Jurkat, Clone E6-1 (cell line): Measurements from ENCODE around the gene RNFT2.
"Not testable (repeated sequence)": the region's sequence is repeated elsewhere in the genome, so short reads cannot be mapped to it uniquely, and the experiment has no call there.

Experiments
- DNase-seq: peaks from one replicate; pipeline ENCODE4 v3.0.0-alpha.2; 2011; ENCODE audit warnings: low read depth, low spot score
- H3K4me3 ChIP-seq: 2 replicates; pipeline ENCODE4 v1.5.1; 2011; ENCODE audit warnings: mild to moderate bottlenecking, low read length, control low read depth, moderate library complexity

The RNFT2 gene

DNA sequence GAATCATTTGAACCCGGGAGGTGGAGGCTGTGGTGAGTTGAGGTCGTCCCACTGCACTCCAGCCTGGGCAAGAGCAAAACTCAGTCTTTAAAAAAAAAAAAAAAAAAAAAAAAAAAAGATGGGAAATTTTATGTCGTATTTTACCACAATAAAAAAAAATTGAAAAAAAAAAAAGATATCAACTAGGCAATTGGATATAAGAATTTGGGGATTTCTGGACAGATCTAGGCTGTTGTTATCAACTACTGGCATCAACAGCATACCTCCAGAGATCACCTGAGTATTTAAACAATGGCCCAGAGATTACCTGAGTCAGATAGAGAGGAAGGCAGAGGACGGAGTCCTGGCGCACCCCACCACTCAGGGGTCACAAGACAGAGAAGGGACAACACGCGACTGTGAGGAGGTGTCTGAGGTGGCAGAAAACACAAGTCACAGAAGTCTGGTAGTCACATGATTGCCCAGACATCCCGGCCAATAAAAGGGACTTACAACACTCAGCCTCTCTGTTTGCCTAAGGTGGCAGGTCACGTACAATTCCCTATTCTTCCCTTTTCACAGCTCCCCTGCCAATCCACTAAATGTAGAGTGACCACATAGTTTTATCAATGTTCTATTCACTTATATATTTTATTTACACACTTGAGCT is 2.0 kb upstream of the RNFT2 start:
- DNase-seq, result no peak
- H3K4me3 ChIP-seq, result no peak overlapping the region

DNA sequence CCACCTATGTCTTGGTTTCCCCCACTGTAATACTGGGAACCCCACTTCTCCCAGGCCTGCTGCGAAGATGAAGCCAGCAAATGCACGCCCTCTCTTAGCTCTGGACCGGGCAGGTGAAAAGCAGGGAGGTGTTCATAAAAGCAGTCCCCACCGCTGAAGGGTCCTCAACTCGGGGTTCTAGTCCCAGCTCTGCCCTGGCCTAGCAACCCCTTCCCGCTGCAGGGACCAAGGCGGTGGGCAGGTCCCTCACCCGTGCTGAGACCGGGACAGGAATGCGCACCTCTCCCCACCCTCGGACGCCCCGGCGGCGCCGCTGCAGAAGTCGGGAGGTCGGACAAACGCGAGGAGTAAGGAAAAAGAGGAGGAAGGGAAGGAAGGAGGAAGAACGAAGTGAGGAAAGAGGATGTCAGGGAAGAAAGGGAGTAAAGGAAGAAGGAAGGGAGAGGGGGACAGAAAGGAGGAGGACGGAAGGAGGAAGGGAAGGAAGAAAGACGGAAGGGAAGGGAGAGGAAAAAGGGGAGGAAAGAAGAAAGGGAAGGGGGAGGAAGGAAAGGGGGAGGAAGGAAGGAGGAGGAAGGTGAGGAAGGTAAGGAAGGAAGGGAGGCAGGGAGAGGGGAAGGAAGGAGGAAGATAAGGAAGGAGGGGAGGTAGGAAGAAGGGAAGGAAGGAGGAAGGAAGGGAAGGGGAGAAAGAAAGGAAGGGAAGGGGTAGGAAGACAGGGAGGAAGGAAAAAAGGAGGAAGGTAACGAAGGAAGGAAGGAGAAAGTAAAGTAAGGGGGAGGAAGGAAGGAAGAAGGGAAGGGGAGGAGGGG is 947 bp upstream of the RNFT2 start:
- no peak for DNase-seq
- peak overlapping the region; percentile 73 for H3K4me3 ChIP-seq

DNA sequence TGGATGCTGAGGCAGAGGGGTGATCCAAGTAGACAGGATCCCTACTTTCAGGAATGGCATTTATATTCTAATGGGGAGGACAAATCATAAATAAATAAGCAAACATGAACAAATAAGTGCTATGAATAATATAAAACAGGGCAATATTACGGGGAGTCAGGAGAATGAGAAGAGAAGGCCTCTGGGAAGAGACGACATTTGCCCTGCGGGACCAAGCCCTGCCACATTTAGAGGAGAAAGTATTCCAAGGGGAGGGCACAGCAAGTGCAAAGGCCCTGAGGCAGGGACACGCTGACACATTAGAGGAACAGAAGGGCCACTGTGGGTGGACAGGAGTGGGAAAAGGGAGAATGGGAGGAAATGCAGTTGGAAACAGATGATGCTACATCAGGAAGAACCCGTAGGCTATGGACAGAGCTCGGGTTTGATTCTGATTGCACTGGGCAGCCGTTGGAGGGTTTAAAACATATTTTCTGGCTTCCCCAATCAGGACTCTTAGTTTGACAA is 1.3 kb downstream of the RNFT2 start:
- no peak overlapping the region for H3K4me3 ChIP-seq
- no peak for DNase-seq

DNA sequence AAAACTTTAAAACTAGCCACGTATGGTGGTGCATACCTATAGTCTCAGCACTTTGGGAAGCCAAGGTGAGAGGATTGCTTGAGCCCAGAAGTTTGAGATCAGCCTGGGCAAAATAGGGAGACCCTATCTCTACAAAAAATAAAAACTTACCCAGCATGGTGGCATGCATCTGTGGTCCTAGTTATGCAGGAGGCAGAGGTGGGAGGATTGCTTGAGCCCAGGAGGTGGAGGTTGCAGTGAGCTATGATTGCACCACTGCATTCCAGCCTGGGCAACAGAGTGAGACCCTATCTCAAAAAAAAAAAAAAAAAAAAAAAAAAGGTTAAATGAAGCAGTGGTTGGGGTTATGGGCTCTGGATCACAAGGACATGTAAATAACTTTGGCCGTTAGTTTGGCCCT is 4.7 kb downstream of the RNFT2 start:
- not testable (repeated sequence) for H3K4me3 ChIP-seq, DNase-seq

DNA sequence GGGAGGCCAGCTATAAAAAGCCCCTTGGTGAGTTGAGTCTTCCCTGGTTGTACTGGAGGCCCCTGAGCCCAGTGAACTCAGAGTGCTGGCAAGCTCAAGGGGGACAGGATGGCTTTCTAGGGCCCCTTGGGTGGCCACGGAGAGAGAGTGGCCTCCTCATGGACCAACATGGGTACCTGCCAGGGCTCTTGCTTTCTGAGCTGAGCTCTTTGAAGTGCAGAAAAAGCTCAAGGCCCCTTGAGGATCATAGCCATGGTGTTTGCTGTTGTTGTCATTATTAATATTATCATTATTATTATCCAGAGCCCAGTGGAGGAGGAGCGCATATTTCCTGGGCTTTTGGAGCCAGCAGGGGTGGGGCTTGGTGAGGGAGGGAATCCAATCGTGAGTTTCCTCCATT is 6.7 kb downstream of the RNFT2 start:
- H3K4me3 ChIP-seq, result no peak overlapping the region
- DNase-seq, result no peak

DNA sequence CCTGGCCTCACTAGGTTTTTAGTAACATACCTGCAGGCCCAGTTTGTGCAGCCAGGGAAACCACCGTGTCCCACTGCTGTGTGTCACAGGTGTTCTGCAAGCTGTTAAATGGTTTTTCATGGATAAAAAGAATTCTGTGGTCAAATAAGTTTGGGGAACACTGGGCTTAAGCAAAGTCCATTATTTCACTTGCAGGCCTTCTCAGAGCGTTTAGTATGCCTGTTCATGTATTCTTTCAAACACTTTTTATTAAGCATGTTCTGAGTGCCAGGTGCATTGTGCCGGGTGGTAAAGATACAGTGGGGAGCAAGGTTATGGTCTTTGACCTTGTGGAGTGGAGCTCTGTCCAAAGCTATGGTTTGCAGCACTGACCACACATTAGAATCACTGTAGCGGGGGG is 7.4 kb downstream of the RNFT2 start:
- H3K4me3 ChIP-seq, result no peak overlapping the region
- DNase-seq, result no peak

DNA sequence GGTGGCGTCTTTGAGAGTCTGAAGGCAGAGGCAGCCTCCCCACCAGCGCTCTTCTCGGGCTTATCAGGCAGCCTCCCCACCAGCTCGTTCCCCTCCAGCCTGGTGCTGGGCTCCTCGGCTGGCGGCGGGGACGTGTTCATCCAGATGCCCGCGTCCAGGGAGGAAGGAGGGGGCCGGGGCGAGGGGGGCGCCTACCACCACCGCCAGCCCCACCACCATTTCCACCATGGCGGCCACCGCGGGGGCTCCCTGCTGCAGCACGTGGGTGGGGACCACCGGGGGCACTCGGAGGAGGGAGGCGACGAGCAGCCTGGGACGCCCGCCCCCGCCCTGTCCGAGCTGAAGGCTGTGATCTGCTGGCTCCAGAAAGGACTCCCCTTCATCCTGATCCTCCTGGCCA is 11.8 kb downstream of the RNFT2 start:
- H3K4me3 ChIP-seq, result no peak overlapping the region
- DNase-seq, result no peak

DNA sequence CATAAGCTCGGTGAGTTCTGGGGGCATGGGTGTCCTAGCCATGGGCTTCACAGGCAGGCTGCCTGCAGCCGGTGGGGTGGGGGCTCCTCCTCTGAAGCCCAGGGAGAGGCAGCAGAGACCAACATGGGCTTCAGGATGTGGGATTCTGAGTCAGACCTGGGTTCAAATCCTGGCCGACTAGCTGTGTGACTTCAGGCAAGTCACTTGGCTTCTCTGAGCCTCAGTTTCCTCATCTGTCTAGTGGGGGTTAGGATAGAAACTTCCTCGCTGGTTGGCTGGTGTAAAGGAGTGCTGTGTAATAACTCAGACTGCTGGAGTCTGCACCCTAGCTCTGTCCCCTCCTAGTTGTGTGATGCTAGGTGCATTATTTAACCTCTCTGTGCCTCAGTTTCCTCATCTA is 12.2 kb downstream of the RNFT2 start:
- H3K4me3 ChIP-seq, result no peak overlapping the region
- DNase-seq, result no peak

DNA sequence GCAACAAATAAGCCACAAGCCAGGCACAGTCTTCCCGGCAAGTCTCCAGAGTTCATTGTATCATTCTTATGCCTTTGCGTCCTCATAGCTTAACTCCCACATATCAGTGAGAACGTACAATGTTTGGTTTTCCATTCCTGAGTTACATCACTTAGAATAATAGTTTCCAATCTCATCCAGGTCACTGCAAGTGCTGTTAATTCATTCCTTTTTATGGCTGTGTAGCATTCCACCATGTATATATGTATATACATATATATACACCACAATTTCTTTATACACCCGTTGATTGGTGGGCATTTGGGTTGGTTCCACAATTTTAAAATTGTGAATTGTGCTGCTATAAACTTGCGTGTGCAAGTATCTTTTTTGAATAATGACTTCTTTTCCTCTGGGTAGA is 16.0 kb downstream of the RNFT2 start:
- not testable (repeated sequence) for DNase-seq, H3K4me3 ChIP-seq

DNA sequence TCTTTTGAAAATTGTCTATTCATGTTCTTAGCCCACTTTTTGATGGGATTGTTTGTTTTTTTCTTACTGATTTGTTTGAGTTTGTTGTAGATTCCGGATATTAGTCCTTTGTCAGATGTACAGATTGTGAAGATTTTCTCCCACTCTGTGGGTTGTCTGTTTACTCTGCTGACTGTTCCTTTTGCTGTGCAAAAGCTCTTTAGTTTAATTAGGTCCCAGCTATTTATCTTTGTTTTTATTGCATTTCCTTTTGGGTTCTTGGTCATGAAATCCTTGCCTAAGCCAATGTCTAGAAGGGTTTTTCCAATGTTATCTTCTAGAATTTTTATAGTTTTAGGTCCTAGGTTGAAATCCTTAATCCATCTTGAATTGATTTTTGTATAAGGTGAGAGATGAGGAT is 16.7 kb downstream of the RNFT2 start:
- H3K4me3 ChIP-seq, DNase-seq: not testable (repeated sequence)

DNA sequence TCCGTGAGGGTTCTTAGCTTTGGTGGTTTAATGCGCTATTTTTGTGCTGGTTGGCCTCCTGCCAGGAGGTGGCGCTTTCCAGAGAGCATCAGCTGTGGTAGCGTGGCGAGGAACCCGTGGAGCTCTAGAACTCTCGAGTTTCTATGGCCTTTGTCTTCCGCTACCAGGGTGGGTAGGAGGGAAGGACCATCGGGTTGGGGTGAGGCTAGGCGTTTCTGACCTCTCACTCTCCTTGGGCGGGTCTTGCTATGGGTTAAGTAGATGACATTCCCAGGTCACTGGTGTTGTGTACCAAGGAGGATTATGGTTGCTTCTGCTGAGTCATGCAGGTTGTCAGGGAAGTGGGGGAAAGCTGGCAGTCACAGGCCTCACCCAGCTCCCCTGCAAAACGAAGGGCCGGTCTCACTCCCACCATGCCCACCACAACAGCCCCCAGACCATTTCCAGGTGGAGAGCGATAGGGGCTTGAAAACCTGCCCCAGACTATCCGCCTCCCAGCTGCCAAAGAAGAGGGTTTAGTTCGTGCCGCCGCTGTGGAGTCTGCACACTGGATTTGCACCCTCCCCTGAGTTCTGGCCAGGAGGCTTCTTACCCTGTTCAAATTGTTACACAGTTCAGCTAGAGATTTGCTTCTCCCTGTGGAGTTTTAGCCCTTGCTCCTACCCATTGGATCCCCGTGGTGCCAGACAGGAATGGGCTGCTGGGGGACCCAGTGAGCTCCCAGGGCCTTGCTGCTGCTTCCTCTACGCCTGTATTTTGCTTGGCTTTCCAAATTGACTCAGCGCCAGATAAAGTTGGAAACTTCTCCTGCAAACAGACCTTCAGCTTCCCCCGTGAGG is 21.9 kb downstream of the RNFT2 start:
- no peak for DNase-seq
- H3K4me3 ChIP-seq, result no peak overlapping the region

DNA sequence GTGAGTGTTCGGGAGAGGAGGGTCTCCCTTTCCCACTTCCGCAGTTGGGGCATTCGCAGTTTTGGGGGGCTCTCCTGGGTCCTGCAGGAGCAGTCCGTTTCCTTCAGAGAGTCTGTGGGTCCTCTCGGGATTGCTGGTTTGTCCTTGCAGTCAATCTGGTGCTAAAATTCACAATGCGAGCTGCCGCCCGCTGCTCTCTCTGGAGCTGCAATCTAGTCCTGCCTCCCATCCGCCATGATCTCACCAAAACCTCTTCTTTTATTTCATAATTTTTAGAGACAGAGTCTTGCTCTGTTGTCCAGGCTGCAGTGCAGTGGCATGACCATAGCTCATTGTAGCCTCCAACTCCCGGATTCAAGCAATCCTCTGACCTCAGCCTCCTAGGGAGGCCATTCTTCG is 22.5 kb downstream of the RNFT2 start:
- no peak overlapping the region for H3K4me3 ChIP-seq
- no peak for DNase-seq

DNA sequence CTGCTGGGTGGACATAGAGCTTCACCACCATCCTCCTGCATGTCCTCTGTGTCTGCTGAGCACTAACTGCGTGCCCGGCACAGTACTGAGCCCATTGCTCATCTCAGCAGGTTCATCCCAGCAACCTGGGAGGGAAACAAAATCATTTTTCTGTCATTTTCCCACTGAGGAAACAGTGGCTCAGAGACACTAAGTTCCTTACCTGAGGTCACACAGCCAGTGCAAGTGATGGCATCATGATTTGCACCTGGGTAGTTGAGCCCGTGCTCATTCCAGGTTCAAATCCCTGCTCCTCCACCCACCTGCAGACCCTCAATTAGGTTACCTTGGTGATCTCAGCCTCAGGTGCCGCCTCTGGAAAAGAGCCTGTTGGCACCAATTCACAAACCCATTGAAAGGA is 23.4 kb downstream of the RNFT2 start:
- H3K4me3 ChIP-seq, result no peak overlapping the region
- DNase-seq, result no peak

DNA sequence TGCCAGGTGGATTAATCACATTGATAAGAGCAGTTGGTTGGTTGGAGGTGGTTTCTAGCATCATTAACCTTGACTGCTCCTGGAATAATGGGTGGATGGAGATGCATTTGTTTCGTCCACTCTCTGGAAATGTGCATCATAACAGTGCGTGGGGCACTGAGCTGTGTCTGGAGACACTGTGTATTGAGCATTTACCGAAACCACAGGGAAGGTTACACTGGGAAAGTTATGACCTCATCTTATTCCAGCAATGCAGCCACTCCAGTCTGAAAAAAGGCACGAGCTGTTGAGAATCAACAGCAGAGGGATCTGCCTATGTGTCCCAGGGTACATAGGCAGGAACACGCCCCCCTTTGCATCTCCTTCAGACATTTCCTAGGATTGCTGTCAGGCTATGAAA is 27.2 kb downstream of the RNFT2 start:
- no peak for DNase-seq
- H3K4me3 ChIP-seq, result no peak overlapping the region

DNA sequence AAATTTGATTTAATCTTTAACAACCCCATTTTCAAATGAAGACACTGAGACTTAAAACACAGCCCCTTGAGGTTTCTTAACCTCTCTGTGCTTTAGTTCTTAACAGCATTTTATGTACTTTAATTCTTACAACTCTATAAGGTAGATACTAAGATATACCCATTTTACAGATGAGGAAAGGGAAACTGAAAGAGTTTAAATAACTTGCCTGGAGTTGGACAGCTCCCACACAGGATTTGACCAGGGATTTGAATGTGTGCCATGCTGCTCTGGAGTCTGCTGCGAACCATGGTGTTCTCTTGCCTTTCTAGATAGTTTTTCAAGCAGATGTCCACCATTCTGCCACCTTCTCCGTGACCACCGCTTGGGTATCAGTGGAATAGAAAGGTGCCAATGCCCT is 28.2 kb downstream of the RNFT2 start:
- no peak overlapping the region for H3K4me3 ChIP-seq
- DNase-seq, result no peak

DNA sequence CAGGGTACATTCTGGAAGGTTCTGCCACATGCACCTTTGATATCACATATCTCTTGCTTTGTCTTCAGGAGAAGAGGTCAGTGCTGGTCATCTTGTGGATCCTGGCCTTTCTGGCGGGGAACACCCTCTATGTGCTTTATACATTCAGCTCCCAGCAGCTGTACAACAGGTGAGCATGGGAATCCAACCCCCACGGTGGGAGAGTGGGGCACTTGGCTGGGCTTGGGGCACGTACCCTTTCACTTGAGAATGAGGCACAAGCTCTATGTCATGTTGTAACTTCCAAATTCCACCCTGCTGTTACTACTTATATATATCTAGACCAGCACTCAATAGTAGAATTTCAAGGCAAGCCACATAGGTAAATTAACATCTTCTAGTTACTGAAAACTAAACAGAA is 28.6 kb downstream of the RNFT2 start:
- H3K4me3 ChIP-seq, result no peak overlapping the region
- no peak for DNase-seq

DNA sequence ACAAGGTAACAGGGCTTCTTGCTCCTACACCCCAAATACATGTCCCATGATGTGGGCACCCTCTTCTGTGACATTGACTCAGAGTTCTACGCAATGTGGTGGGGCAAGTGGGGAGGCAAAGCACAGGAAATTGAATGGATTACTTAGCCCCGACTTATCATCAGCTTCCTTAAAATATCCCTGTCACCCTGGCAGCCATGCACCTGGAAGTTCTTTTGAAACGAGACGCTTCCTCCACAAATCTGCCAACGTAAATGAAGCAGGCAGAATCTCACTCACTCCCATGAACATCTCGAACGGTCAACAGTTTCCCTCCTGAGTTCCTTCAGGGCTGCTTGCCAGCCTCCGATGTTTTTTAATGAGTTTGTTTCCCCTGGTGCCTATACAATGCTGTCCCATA is 33.5 kb downstream of the RNFT2 start:
- DNase-seq, result no peak

DNA sequence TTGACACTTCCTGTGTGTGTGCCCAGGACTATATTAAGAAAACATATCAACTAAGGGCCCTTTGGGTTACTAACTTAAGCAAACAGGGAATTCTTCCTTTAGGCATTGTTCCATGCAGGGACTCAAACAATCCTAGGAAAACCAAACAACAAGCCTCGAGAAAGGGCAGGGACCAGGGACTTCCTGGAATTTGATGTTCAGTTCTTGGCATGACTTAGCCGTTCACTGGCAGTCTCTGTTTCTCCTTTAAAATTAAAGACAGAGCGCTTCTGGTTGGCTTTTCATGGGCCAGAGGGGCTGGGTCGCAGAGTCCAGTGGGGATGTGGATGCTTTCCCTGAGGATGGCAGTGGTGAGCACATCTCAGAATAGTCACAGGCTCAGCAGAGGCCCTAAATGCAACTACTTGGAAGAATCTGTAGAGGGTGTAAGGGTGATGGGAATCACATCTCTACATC is 35.2 kb downstream of the RNFT2 start:
- DNase-seq, result no peak

More for the DNA sequence above, 33.5 kb downstream of the RNFT2 start:
- no peak overlapping the region for H3K4me3 ChIP-seq

DNA sequence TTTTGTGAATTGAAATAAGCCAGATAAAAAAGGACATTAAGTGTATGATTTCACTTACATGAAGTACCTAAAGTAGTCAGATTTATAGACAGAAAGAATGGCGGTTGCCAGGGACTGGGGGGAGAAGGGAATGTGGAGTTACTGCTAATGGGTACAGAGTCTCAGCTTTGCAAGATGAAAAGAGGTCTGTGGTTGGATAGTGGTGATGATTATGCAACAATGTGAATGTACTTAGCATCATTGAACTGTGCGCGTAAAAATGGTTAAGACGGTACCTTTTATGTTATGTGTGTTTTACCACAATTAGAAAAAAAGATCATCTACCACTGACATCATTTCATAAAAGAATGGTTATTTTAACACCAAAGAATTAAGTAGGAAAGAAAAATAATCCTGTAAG is 35.9 kb downstream of the RNFT2 start:
- peak; percentile 88 for DNase-seq
- no peak overlapping the region for H3K4me3 ChIP-seq

More for the DNA sequence above, 35.2 kb downstream of the RNFT2 start:
- no peak overlapping the region for H3K4me3 ChIP-seq

DNA sequence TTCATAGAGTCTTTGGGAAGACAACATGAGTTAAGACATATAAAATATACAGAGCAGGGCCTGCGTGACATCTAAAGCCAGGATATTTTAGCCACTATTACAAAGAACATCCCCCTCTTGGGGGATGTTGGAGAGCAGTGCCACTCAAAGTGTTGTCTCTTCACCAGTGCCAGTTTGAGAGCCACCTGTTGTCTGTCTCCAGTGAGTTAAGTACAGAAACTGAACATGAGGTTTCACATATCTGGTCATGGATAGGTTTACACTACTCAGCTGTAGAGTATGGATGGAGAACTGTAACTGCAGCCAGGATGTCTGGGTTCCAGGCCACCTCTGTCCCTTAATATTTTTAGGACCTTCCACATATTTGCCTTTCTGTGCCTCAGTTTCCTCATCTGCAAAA is 39.1 kb downstream of the RNFT2 start:
- H3K4me3 ChIP-seq, result no peak overlapping the region
- no peak for DNase-seq
